Activated T-cell treated with anti-CD3 and anti-CD28 coated beads, Interleukin-2, amount 50 U/mL, for 72 hours (primary cell): ENCODE data around the gene MCRIP2. TPM values are rescaled to one million over a fixed set of nuclear protein-coding genes. Genes with fewer than 3 reads are reported as not detected.

ENCODE experiments used
- ATAC-seq, 2 donors: fragments of 150-1000 bp; cut with Tn5 transposase; replicated peaks in 1 of 2; 2 replicates each; pipeline ENCODE4 v1.10.0; 2021; ENCODE audit warnings: moderate library complexity in 2 of 2, mild to moderate bottlenecking in 1 of 2
- DNase-seq, 2 donors: peaks; one replicate each; pipeline ENCODE4 v3.0.0; 2021 to 2022; ENCODE audit warnings: mixed read lengths in 1 of 2
- H3K27ac Mint-ChIP-seq: one replicate; pipeline ENCODE4 v1.8.0; 2022; ENCODE audit warnings: mild to moderate bottlenecking, moderate library complexity, mixed read lengths
- H3K27me3 Mint-ChIP-seq: one replicate; pipeline ENCODE4 v1.8.0; 2022; ENCODE audit warnings: low read depth, mixed read lengths
- H3K36me3 Mint-ChIP-seq, 2 donors: one replicate each; pipeline ENCODE4 v1.8.0; 2022; ENCODE audit warnings: mixed read lengths in 2 of 2, mild to moderate bottlenecking in 1 of 2; ENCODE audit not compliant: insufficient read depth in 2 of 2
- H3K4me1 Mint-ChIP-seq: one replicate; pipeline ENCODE4 v1.8.0; 2022; ENCODE audit warnings: low read depth, mixed read lengths
- H3K4me3 Mint-ChIP-seq, 2 donors: one replicate each; pipeline ENCODE4 v1.8.0; 2022; ENCODE audit warnings: mild to moderate bottlenecking in 2 of 2, mixed read lengths in 2 of 2, moderate library complexity in 2 of 2
- H3K9me3 Mint-ChIP-seq, 2 donors: one replicate each; pipeline ENCODE4 v1.8.0; 2022; ENCODE audit warnings: mixed read lengths in 2 of 2
- total RNA-seq, 2 donors: library from RNA; stranded (reverse); gene quantifications; one replicate each; pipeline ENCODE4 v1.2.3, GENCODE V29; 2022

Gene MCRIP2
- total RNA-seq, 2 donors from 2014 or later, result 27.9 to 34.4 TPM

DNA sequence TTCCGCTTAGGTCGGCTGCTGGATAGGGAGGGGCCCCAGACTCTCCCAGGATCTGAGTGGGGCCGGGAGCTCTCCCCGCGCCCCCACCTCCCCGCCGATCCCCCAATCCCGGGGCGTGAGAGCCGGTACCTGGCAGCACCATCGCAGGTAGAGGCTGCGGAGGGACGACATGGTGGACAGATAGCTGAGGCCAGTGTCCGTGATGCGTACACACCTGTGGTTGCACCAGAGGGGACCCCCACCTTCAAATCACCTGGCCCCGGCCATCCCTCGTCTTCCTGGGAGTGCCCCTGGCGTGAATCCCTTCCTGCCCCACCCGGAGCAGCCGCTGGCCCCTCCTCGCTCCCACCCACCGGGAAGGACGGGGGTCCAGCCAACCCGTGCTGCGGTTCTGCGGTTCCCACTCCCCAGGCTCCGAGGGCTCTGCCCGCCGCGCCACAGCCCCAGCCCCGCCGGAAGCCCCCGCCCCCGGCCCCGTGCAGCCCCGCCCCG lies 53.3 kb downstream of the MCRIP2 start:
- peaks cover 6% of the 10 kb centered on the region for H3K4me1 Mint-ChIP-seq
- H3K27ac Mint-ChIP-seq, result no peak overlapping the region
- no peaks in the 10 kb centered on the region for H3K27me3 Mint-ChIP-seq
- no peaks in the 10 kb centered on the region for H3K9me3 Mint-ChIP-seq
- ATAC-seq, result peak in 1 of 2 donors; percentile 2
- no peak for DNase-seq
- peaks cover 1% of the 10 kb centered on the region in 2 donors for H3K36me3 Mint-ChIP-seq
- H3K4me3 Mint-ChIP-seq, result peak overlapping the region; percentile 78 to 88

GRCh38 chr16:695355-696089 lies 53.9 kb downstream of the MCRIP2 start:
- DNase-seq (peak; percentile 80 to 82), ATAC-seq (peak; percentile 86 to 88)
- H3K27ac Mint-ChIP-seq, result no peak overlapping the region
- peak overlapping the region; percentile 88 to 90 for H3K4me3 Mint-ChIP-seq
- no peaks in the 10 kb centered on the region for H3K36me3 Mint-ChIP-seq
- peaks cover 6% of the 10 kb centered on the region for H3K4me1 Mint-ChIP-seq
- no peaks in the 10 kb centered on the region for H3K9me3 Mint-ChIP-seq
- H3K27me3 Mint-ChIP-seq, result no peaks in the 10 kb centered on the region

Other genes starting within 250 kb of the MCRIP2 start
- 10 to 100 TPM; 24.6 to 27.6 TPM for gene NME4, start 244.6 kb upstream of the MCRIP2 start, total RNA-seq
- gene DECR2, start 239.9 kb upstream of the MCRIP2 start, total RNA-seq, result 10 to 100 TPM in 1 of 2 donors, 1 to 10 TPM in 1; 7.5 to 10.6 TPM
- gene RAB11FIP3, start 216.2 kb upstream of the MCRIP2 start, total RNA-seq, result 10 to 100 TPM; 39.7 to 40.5 TPM
- 10 to 100 TPM; 46.6 to 58.5 TPM for gene CAPN15, start 114.1 kb upstream of the MCRIP2 start, total RNA-seq
- under 1 TPM in 1 of 2 donors, not detected in 1; 0.10 TPM for gene PRR35, start 81.4 kb upstream of the MCRIP2 start, total RNA-seq
- gene NHLRC4, start 74.8 kb upstream of the MCRIP2 start, total RNA-seq, result 1 to 10 TPM; 1.4 TPM
- 10 to 100 TPM; 18.2 to 22.4 TPM for gene PIGQ, start 71.9 kb upstream of the MCRIP2 start, total RNA-seq
- gene RAB40C, start 51.8 kb upstream of the MCRIP2 start, total RNA-seq, result 10 to 100 TPM; 15.0 to 15.3 TPM
- under 1 TPM; 0.49 to 0.72 TPM for gene WFIKKN1, start 10.8 kb upstream of the MCRIP2 start, total RNA-seq
- gene METTL26, start 5.5 kb upstream of the MCRIP2 start, total RNA-seq, result 10 to 100 TPM; 55.4 to 57.4 TPM
- gene WDR90, start 7.5 kb downstream of the MCRIP2 start, total RNA-seq, result 10 to 100 TPM; 40.3 to 47.7 TPM
- 100 to 1,000 TPM; 110 to 115 TPM for gene RHOT2, start 26.3 kb downstream of the MCRIP2 start, total RNA-seq
- gene RHBDL1, start 33.8 kb downstream of the MCRIP2 start, total RNA-seq, result 1 to 10 TPM; 3.5 to 5.8 TPM
- 10 to 100 TPM; 53.6 to 70.4 TPM for gene STUB1, start 38.6 kb downstream of the MCRIP2 start, total RNA-seq
- 10 to 100 TPM; 15.7 to 20.7 TPM for gene JMJD8, start 42.5 kb downstream of the MCRIP2 start, total RNA-seq
- gene WDR24, start 48.6 kb downstream of the MCRIP2 start, total RNA-seq, result 10 to 100 TPM; 20.5 to 22.9 TPM
- gene FBXL16, start 64.0 kb downstream of the MCRIP2 start, total RNA-seq, result 1 to 10 TPM; 8.8 TPM
- gene METRN, start 73.3 kb downstream of the MCRIP2 start, total RNA-seq, result 10 to 100 TPM; 11.1 to 11.7 TPM
- gene ANTKMT, start 79.3 kb downstream of the MCRIP2 start, total RNA-seq, result 10 to 100 TPM; 36.4 to 36.9 TPM
- 1 to 10 TPM; 3.0 to 3.9 TPM for gene CCDC78, start 84.6 kb downstream of the MCRIP2 start, total RNA-seq
- 10 to 100 TPM; 11.4 to 17.6 TPM for gene HAGHL, start 85.3 kb downstream of the MCRIP2 start, total RNA-seq
- gene CIAO3, start 99.2 kb downstream of the MCRIP2 start, total RNA-seq, result 10 to 100 TPM; 38.0 to 40.6 TPM
- not detected for gene MSLN, start 118.9 kb downstream of the MCRIP2 start, total RNA-seq
- 10 to 100 TPM; 14.0 to 22.7 TPM for gene RPUSD1, start 146.6 kb downstream of the MCRIP2 start, total RNA-seq
- 10 to 100 TPM; 74.5 to 97.8 TPM for gene CHTF18, start 146.8 kb downstream of the MCRIP2 start, total RNA-seq
- gene GNG13, start 158.9 kb downstream of the MCRIP2 start, total RNA-seq, result not detected